D721Med (cell line): ENCODE results near the gene C5AR1.

Source experiments
- DNase-seq: peaks from one replicate; pipeline ENCODE4 v3.0.0; 2011; ENCODE audit warnings: low spot score; ENCODE audit not compliant: insufficient read length
- FAIRE-seq: peaks from 2 replicates; lab custom pipeline; 2011; peaks lifted over from hg19 to GRCh38; lab: Jason Lieb, UNC
- CTCF ChIP-seq: IDR thresholded peaks from 2 replicates; pipeline ENCODE4 v1.5.1; 2012; ENCODE audit warnings: mild to moderate bottlenecking, control low read depth; ENCODE audit not compliant: insufficient read depth; ENCODE audit errors: missing control alignments

C5AR1 gene

GRCh38 chr19:47269596-47269995 is 40.1 kb upstream of the C5AR1 start:
- DNase-seq (no peak), FAIRE-seq (no peak)
- no peak for TF ChIP-seq CTCF

- no peak for DNase-seq
- FAIRE-seq: no peak
- no peak for TF ChIP-seq CTCF
Measured at GRCh38 chr19:47270408-47270807, 39.3 kb upstream of the C5AR1 start.

GRCh38 chr19:47271949-47272348 is 37.7 kb upstream of the C5AR1 start:
- no peak for FAIRE-seq
- no peak for DNase-seq
- TF ChIP-seq CTCF: no peak

GRCh38 chr19:47272448-47273312 is 37.0 kb upstream of the C5AR1 start:
- TF ChIP-seq CTCF: no peak
- FAIRE-seq (no peak), DNase-seq (peak; percentile 71)

GRCh38 chr19:47273313-47274070 is 36.2 kb upstream of the C5AR1 start:
- TF ChIP-seq CTCF: no peak
- FAIRE-seq (no peak), DNase-seq (no peak)

GRCh38 chr19:47274071-47274890 is 35.4 kb upstream of the C5AR1 start, which contains the start of gene INAFM1:
TSS of gene INAFM1 (plus strand) at chr19:47274885. CDS start at chr19:47274920, 35 bp downstream.
- no peak for TF ChIP-seq CTCF
- DNase-seq (peak; percentile 57), FAIRE-seq (no peak)
